K562 (cell line): ENCODE data around the gene INS.

Source experiments
- FOXP1 ChIP-seq: sonication (generic); formaldehyde crosslinking; IDR thresholded peaks from 2 replicates; pipeline ENCODE4 v1.8.0; 2022; ENCODE audit warnings: mild to moderate bottlenecking, missing genetic modification reagents
- JUND ChIP-seq, 2 experiments: IDR thresholded peaks; 2 replicates in 1 of 2; 3 replicates in 1 of 2; pipeline ENCODE4 v1.6.1; 2011; ENCODE audit warnings: borderline replicate concordance in 2 of 2, low read depth in 2 of 2, low read length in 2 of 2, improper control_type of control experiment in 1 of 2, missing biosample characterization in 1 of 2, missing genetic modification characterization in 1 of 2, missing genetic modification reagents in 1 of 2
- RBBP5 ChIP-seq: fragments of 200-600 bp; sonication (generic); IDR thresholded peaks from 2 replicates; pipeline ENCODE4 v1.6.1; 2012; ENCODE audit warnings: borderline replicate concordance, mild to moderate bottlenecking, low read length, control low read depth, inconsistent platforms; ENCODE audit not compliant: insufficient read depth, poor library complexity, severe bottlenecking
- TF ChIP-seq, protein P1 (sequence below), 3 experiments: IDR thresholded peaks in 2 of 3; conservative IDR thresholded peaks in 1 of 3; 2 replicates each; pipeline ENCODE4 v1.5.1; 2011 to 2012; ENCODE audit warnings: low read length in 3 of 3, mild to moderate bottlenecking in 3 of 3, control low read depth in 2 of 3, improper control_type of control experiment in 1 of 3, inconsistent platforms in 1 of 3, low read depth in 1 of 3, mixed read lengths in 1 of 3, moderate library complexity in 1 of 3; ENCODE audit not compliant: insufficient read depth in 2 of 3

DNA sequence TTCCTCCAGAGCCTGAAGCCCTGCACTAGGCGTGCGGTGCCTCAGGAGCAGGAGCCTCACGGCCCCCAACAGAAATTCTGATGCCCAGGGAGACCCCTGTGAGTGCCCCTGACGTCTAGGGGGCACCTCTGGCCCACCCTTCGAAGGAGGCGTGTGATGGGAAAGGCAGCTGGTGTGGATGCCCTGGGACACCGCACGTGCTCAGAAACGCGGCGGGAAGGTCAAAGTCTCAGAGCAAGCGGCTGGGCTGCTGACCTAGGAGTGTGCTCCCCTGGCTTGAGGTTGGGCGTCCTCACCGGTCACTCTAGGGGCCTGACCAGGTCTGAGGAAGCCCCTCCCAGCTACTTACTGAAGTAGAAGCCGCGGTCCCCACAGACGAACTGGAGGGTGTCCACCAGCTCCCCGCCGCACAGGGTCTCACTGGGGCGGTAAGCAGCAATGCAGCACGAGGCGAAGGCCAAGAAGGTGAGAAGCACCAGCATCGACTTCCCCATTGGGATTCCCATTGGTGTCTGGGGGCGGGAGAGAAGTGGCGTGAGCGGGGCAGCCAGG, 25.9 kb downstream of the INS start:
- TF ChIP-seq, protein P1, sequence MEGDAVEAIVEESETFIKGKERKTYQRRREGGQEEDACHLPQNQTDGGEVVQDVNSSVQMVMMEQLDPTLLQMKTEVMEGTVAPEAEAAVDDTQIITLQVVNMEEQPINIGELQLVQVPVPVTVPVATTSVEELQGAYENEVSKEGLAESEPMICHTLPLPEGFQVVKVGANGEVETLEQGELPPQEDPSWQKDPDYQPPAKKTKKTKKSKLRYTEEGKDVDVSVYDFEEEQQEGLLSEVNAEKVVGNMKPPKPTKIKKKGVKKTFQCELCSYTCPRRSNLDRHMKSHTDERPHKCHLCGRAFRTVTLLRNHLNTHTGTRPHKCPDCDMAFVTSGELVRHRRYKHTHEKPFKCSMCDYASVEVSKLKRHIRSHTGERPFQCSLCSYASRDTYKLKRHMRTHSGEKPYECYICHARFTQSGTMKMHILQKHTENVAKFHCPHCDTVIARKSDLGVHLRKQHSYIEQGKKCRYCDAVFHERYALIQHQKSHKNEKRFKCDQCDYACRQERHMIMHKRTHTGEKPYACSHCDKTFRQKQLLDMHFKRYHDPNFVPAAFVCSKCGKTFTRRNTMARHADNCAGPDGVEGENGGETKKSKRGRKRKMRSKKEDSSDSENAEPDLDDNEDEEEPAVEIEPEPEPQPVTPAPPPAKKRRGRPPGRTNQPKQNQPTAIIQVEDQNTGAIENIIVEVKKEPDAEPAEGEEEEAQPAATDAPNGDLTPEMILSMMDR (IDR thresholded peaks at IDR 0.05 in 2 of 3, conservative IDR thresholded peaks at IDR 0.05 in 1 of 3; ENCODE audit: insufficient read depth in 2 of 3, low read depth in 1 of 3, low read length in 3 of 3): no peak
- TF ChIP-seq FOXP1 (no peak), JUND (IDR thresholded peaks at IDR 0.05; ENCODE audit: borderline replicate concordance, low read depth, low read length) (no peak), JUND (tag; IDR thresholded peaks at IDR 0.05; ENCODE audit: borderline replicate concordance, low read depth, low read length) (no peak), RBBP5 (no peak)
